HG03432 (cell line): Measurements from ENCODE around the gene SLC22A2.

Source experiments
- ATAC-seq: cut with Tn5 transposase; IDR thresholded peaks from one replicate; pipeline ENCODE4 v1.9.1; 2021; ENCODE audit warnings: mild to moderate bottlenecking, moderate library complexity; ENCODE audit not compliant: unreplicated experiment

Gene SLC22A2

DNA sequence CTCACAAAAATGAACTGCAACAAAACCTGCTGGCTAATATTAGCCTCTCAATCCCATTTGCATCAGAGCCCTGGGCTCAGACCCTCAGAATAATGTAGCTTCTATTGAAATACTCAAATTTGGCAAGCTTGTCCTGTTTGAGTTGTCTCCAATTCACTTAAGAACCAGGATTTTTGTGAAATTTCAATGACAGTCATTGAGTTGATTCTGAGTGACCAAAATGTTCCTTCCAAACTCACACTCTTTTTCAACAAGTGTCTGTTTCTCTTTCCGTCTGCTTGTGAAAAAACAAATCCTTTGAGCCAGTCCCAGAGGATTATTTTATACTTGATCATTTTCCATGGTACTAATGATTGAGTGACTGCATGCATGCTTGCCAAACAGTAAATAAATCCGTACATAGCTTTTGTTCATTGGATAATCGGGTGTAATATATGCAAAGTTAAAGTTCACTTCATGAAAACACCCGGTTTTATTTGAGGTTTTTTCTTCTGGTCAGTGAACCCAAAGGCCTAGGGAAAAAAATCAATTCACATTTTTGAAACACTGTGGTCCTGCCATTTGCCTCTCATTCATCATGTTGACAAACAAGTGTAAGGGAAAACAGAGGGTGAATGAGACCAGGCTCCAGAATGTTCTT is 16.4 kb upstream of the SLC22A2 start:
- no peak for ATAC-seq

DNA sequence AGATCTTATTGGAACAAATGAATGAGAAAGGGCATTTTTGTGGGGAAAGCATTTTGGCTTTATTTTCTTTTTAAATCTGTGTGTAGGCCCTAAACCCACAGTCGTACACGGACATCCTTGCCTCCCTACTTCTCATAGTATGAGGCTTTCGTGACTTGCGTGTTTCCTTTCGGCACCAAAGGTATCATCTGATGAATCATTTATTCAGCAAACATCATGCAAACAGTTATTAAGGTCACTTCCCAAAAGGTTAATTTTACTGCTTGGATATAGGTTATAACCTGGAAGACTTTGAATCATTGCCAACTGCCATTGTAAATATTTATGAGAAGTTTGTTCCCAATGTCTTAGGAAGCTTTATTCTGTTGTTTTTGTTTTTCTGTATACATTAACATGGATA is 15.1 kb upstream of the SLC22A2 start:
- no peak for ATAC-seq

DNA sequence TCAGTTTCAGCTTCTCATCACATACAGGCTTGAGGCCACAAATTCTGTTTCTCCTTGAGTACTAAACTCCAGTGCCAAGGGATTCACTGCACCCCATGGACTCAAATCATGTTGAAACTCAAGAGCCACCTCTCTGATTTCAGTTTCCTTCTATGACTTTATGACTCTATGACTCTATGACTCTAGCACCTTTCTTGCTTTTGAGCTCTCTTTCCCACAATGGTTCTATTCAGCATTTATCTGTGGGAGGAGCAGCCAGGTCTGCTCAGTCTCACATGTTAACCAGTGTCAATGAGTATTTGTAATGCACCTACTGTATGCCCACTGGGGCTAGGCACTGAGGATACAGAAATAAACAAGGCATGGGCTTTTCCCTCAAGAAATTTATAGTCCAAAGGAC is 14.6 kb upstream of the SLC22A2 start:
- no peak for ATAC-seq

DNA sequence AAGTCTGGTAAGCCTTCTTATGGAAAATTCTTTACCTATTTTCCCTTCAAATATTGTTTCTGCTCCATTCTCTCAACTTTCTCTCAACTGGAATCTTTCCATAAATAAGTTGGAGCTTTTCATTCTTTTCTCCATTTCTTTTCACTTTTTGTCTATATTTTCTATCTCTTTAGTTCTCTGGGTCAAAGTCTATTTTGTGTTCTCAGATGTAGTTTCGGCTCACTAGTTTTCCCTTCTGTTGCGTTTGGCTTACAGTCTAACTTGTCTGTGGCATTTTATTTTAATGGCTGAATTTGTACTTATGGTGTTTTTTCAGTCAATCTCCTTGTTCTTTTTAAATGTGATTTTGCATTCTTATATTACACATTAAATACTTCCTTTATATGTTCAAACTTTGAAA is 14.1 kb upstream of the SLC22A2 start:
- ATAC-seq = no peak

DNA sequence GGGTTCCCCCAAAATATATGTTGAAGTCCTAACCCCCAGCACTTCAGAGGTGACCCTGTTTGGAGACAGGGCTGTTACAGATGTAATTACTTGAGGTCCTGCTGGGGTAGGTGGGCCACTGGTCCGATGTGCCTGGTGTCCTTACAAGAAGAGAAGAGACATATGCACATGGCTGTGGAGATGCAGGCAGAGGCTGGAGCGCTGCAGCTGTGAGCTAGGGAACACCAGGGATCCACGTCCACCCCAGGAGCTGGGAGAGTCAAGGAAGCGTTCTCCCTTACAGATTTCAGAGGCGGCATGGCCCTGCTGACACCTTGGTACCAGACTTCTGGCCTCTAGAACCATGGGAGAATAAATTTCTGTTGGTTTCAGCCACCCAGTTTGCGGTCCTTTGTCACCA is 11.7 kb upstream of the SLC22A2 start:
- no peak for ATAC-seq

DNA sequence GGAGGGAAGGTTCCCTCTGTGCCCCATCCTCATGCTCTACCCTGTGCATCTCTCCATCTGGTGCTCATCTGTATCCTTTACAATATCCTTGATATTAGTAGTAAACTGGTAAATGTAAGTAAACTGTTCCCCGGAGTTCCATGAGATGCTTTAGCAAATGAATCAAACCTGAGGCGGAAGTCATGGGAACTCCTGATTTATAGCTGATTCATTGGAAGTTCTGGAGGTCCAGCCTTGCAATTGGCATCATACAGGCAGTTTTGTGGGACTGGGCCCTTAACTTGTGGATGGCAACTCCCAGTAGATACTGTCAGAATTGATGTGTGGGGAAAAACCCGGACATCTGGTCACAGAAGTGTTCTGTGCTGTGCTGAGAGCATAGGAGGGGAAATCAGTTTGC is 11.2 kb upstream of the SLC22A2 start:
- ATAC-seq = no peak

DNA sequence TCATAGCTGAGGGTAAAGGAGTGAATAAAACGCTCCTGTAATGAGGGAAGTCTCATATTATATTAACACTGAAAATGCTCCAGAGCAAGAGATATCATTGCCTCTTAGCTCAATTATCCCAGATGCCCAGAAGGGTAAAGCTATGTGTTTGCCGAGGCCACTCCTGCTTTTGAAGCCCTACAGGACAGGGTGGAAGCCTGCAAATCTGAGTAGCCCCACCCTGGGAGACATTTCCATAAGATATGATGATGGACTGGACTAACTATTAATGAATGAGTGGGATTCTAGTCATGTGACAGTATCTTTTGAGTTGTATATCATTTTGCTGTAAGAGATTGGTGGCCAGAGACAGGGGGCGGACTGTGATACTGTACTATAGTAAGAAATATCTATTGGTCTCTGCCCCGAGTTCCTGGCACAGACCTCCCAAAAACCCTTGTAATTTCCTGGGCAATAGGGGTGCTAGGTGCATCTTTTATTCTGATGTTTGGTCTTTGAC is 10.5 kb upstream of the SLC22A2 start:
- no peak for ATAC-seq

DNA sequence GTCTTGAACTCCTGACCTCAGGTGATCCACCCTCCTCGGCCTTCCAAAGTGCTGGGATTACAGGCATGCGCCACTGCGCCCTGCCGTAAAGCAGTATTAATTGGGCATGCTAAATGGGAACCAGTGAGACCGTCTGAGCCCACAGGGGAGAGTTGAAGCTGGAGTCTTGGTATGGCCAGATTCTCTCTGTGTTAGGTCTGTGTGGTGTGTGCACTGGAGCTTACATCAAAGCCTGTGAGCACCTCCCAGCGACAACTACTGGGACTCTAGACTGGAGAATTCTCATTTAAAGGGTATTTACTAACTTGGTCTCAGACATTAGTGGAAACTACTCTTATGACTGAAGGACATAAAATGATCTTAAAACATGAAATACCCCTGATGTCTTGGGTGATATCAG is 8.5 kb upstream of the SLC22A2 start:
- ATAC-seq = no peak

DNA sequence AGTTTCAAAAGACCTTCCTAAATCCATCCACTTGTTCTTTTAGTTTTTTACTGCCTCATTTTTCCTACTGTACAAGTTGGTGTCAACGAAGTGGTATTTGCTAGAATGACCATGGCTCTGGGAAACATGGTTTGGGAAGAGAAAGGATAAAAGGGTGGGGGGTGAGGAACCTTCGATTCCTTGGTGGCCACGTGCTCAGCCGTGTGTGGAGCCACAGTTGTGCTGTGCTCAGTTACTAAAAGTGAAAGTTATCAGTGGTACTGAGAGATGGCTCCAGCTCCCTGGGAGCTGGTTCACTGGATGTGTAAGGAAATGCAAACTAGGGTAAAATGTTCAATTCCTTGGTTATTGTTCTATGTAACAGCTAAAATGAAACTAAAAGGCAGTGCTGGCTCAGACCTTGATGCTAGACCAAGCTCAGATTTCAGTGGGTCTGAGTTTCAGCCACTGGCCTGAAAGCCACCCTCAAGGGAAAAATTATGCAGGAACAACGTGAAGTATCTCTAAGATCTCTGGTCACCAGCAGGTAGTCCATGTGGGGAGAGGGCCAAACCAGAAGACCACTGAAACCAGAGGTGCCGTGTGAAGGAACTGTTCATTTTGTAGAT is 7.4 kb upstream of the SLC22A2 start:
- peak; percentile 81 for ATAC-seq

DNA sequence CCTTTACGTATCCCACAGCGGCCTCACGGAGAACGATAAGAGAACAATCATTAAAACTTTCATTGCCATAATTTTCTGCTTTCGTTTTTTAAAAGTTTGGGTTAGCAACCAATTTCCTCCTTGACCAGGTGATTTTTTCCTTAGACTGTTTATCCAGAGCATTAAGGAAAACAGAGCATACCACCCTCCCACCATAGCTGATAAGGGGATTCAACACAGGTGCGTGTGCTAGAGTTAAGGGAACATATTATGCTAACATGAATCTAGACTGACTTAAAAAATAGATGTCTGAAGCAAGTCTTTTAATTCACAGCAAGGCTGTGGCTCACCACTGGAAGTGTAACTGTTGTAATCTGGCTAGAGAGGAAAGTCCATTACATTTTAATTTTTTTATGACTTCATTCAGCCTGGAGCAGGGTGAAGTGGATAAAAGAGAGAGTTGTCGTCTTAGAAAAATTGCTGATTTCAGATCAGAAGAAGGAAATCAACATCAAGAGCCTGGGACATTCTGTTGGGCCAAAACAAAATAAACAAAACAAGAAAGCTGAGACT is 5.5 kb upstream of the SLC22A2 start:
- ATAC-seq = no peak

DNA sequence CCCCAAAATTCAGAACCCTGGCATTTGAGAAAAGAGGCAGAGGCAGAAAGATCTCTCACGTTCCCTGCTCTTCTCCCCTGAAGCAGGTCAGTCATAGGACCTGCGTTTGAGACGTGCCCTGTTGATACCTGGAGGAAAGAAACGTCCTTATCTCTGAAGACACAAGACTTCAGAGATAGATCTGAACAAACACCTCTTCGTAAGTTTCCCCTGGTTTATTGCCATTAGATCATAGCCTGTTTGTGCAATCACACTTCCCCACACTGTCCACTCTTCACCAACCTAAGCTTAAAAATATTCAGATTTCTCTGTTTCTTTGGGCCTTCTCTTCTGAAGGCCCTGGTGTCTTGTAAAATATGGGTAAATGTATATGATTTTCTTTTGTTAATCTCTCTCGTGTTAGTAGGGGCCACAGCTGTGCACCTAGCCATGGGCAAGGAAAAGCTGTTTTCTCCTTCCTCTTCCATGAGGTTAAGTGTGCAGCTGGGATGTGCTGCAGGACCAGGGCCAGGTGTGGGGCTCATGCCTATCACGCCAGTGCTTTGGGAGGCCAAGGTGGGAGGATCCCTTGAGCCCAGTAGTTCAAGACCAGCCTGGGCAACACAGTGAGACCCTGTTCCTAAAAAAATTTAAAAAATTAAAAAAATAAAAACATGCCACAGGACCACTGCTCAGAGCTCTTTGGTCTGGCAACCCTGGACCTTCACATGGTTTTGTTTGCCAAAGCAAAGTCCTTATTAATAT is 4.7 kb upstream of the SLC22A2 start:
- no peak for ATAC-seq

DNA sequence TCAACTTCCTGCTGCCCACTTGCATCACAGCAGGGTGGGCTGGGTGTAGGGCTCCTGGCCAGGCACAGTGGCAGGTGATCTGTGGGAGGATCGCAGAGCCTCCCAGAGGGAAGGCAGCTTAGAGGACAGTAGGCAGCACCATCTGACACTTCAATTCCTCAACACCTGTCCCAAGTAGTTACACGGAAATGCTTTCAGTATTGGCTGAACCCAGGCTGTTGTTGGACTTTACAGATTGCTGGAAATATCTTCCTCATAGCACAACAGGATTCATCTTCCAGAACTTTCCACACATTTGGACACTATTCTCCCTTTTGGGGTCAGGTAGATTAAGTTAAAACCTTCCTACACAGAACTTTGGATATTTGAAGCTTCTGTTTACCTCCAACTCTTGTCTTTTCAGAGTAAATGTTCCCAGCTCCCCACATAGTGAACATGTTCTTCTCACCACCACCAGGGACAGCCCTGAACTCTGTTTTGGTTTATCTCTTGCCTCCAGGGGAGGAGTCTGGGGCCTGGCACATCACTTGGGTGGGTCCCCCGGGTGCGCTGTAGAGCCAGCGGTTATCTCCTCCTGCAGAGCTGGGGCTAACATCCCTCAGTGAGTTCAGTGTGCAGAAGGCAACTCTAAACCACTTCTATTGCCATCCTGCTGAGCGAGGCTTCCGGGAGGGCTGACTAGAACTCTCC is 3.5 kb upstream of the SLC22A2 start:
- no peak for ATAC-seq

DNA sequence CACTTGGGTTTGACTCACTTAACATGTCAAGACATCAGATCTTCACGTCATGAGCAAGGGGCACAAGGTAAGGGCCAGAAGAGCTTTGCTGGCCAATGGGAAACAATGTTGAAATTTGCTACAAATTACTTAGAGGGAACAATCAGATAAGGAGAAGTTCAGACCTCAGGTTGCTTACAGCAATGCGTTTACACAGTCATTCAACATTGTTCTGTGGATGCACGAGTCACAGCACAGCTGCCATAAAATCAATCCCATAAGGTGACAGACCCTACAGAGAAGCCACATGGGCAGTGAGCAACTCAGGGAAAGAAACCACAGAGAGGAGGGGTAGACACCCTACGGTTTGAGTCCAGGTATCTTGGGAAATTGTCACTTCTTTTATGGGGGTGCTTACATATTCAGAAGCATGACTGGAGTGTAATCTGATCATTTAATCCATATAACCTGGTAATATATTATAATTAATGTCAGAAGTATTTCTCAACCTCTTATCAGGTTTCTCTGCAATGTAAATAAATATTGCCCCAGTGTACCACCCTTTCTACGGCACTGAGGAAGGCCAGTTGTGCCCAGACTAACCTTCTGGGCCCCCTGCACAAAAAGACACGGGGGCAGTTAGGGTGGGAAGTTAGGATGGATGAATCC is 2.3 kb upstream of the SLC22A2 start:
- peak; percentile 13 for ATAC-seq

DNA sequence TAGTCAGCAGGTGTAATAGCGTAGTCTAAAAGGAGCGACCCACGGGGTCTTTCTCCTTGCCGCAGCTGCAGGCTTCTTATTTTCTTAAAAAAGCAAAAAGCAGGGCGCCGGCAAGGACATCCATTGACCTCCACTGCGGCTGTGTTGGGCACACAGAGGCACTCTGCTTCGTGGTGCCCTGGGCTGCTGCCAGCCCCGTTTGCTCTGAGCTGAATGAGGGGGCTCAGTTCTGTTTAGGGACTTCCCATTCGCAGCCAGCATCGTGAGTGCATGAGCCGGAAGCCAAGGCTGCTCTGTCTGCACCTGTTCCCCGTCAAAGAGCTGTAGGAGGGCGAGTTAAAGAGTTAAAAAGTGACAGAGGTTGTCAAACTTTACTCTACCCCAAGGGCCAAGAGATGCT is 1.7 kb upstream of the SLC22A2 start:
- ATAC-seq = peak; percentile 73

DNA sequence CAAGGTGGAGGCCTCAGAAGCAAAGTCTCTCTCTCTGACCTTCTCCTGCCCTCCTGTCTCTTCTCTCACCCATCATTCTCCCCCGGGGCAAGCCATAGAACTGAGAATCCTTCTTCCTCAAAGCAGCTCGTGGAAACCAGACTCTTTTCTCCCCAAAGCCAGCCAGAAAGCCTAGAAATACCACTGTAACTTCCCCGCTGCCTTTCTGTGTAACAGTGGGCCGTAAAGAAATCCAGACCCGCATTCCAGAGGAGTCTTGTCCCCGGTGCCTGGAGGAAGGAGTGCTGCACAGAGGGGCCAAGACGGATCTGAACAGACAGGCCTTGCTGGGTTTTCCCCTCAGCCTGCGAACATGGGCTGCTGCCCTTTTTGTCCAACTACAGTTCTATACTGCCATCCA is 977 bp upstream of the SLC22A2 start:
- ATAC-seq = no peak

DNA sequence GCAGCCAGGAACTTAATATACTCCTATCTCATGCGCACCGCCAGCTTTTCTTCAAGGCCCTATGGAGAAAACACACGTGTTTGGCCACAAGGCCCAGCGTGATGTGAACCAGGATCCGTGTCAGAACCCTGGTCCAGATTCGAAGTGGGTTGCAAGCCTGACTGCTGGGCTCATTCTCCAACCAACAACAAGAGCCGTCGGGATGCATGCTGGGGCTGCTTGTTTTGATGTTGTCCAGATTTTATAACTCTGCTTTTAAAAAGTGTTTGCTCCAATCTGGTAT is 463 bp upstream of the SLC22A2 start:
- no peak for ATAC-seq

DNA sequence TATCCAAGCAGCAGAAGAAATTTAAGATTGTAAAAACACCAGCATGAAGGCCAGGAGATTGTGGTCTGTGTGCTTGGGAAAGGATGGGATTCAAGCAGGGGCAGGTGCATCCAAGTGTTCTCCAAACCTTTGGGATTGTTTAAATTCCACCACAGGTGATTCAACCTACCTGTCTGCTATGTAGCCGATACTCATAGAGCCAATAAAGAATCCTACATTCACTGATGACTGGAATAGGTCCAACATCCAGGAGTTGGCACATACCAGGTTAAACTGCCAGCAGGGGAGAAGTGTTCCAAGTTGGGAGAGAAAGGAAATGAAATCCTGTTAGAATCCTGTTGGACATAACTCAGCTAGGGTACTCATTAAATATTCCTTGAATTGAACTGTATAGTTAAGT is 2.2 kb downstream of the SLC22A2 start:
- no peak for ATAC-seq

DNA sequence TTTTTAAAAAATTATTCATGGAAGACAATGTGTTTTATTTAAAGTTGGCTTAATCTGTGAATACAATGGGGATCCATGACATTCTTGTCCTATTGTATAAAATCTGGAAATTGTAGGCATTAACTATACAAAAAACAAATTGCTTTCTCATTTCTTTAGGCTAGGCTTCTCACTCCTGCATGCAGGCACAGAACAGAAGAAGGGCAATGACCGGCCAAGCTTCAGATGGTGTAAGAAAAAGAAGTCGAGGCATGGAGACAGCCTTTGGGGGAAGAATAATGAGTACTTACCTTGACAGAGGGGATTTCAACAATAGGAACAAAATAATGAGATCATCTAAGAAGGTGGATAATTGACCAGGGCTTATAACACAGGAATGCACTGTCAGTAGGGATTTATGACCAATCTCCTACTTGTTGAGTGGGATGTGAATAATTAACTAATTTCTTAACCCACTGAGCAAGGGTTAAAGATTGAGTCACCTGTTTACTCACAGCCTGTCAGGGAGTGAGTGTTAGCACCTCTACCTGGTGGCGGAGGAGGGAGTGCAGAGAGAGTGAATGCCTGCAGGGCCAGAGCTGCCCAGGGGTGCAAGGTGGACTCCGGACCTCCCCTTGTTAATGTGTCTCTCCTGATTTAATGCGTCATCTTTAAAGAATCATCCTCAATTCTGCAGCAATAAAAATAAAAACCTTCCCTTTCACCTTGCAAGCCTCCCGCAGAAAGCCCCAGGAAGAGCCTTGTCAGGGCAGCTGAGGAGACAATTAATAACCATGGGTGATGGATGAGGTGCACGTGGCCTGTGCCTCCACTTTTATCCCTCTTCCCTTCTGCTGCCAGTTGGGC is 3.9 kb downstream of the SLC22A2 start:
- ATAC-seq = peak; percentile 42

DNA sequence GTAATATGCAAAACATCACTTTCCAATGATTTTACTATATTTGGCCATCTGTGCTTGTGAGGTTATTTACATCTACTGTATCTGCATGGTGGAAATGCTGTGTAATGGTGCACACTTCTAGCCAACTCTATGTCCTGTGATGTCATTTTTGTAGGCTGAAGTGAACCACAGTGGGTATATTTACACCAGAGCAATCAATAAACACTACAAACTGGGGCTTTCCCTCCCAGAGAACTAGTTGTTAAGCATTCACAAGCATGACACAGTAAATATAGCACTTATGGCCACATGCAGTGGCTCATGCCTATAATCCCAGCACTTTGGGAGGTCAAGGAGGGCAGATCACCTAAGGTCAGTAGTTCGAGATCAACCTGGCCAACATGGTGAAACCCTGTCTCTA is 4.9 kb downstream of the SLC22A2 start:
- peak; percentile 62 for ATAC-seq

DNA sequence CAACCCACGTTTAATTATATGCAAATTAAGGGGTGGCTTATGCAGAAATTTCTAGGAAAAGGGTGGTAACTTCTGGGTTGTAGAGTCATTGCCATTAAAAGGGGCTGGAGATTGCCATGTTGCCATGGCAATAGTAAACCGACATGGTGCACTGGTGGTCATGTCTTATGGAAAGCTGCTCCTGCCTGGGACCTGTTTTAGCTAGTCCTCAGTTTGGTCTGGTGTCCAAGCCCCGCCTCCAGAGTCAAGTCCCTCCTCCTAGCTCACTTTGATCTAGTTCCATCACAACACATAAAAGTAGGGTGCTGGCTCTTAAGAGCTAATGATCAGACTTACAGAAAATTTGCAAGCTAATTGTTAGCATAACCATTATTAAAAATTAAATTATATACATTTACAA is 5.3 kb downstream of the SLC22A2 start:
- ATAC-seq = no peak
